GM21786 (cell line): ENCODE results near the gene CIART.
"Not testable (repeated sequence)": the region's sequence is repeated elsewhere in the genome, so short reads cannot be mapped to it uniquely, and the experiment has no call there.

ENCODE experiments used
- ATAC-seq: cut with Tn5 transposase; IDR thresholded peaks from one replicate; pipeline ENCODE4 v1.9.1; 2021; ENCODE audit not compliant: unreplicated experiment

Gene CIART

DNA sequence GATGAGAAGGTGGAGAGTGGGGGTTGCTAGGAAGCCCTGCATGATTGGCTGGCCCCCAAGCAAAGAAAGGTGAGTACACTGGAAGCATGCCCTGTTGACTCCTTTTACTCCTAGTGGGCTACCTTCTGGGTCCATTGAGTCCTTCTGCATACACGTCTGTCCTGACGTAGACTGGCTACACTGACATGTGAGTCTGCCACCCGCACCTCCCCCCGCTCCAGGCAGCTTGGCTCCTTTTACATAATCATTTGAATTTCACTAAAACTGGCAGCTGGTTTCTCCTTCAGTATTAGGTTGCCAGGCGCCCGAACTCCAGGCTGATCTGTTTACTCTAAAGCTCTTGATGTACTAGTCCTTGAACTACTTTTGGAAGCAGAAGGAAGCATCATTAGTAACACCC is 20.0 kb downstream of the CIART start:
- no peak for ATAC-seq

DNA sequence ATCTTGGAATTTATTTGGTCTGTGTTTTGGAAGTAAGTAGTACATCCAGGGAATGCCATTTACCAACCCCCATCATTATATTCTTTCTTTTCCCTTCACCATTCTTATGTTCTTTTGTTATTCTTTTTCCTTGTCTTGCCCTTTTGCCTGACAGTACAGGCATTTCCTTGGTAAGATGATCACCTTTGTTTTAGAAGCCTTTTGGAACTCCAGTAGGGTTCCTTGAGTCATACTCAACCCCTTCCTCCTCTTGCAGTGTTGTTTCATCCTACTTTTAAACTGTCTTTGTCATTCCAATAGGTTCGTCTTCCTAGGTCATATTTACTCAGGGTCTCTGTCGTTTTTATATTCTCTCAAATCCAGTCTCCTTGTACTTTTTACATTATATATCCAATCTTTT is 20.5 kb downstream of the CIART start:
- ATAC-seq, result no peak

DNA sequence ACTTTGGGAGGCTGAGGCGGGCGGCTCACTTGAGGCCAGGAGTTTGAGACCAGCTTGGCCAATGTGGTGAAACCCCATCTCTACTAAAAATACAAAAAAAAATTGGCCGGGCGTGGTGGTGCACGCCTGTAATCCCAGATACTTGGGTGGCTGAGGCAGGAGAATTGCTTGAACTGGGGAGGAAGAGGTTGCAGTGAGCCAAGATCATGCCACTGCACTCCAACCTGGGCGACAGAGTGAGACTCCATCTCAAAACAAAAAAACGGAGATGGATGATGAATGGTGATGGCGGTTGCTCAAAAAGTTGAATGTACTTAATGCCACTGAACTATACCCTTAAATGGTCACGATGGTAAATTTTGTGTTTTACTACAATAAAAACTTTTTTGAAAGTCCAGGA is 26.2 kb downstream of the CIART start:
- not testable (repeated sequence) for ATAC-seq

DNA sequence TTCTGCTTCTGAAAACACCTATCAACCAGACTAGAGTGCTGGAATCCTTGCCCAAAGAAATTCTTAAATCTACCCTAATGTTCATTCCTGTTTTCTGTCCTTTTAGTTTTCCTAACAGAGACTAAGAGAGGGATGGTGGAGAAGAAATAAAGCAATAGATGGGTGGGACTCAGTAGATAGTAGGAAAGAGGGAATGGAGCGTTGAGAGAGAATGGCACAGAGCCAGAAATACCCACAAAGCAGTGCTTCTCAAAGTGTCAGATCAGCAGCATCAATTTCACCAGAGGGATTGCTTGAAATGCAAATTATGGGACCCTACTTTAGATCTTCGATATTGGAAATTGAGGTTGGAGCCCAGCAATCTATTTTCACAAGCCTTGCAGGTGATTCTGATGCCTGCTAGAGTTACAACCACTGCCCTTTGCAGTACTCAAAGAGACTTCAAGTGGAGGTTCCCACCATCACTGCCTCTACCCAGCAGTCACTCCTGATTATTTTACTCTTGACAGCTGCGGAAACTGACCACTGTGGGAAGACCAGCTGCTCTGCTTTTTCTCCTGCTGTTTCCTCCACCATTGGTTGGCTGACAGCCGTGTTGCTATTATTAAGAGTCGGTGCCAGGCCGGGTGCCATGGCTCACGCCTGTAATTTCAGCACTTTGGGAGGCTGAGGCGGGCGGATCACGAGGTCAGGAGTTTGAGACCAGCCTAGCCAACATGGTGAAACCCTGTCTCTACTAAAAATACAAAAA is 27.6 kb downstream of the CIART start:
- no peak for ATAC-seq

DNA sequence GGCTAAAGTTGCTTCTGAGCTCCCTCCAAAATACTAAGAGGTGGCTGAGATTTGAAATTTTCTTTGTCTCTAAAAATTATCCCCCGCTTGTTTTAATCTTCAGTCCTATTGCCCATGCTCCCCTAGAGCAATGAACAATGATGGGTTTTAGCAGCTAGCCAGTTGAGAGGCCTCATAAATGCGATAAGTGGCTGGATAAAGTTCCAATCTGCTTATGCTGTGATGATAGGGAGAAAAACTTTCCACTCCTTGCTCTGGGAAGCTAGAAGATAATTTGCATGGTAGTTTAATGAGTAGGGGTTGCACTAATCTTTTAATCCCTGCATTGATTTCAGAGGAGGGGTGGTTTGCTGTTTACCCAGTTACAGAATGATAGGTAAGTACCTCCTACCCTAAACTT is 29.4 kb downstream of the CIART start:
- ATAC-seq, result no peak

DNA sequence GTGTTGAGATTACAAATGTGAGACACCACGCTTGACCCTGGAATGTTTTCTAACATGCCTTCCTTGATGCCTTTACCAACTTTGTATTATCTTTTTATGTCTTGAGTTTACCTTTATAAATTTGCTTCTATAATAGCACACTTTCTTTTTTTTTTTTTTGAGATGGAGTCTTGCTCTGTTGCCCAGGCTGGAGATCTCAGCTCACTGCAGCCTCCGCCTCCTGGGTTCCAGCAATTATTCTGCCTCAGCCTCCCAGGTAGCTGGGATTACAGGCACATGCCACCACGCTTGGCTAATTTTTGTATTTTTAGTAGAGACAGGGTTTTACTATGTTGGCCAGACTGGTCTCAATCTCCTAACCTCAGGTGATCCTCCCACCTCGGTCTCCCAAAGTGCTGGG is 32.3 kb downstream of the CIART start:
- ATAC-seq, result not testable (repeated sequence)

DNA sequence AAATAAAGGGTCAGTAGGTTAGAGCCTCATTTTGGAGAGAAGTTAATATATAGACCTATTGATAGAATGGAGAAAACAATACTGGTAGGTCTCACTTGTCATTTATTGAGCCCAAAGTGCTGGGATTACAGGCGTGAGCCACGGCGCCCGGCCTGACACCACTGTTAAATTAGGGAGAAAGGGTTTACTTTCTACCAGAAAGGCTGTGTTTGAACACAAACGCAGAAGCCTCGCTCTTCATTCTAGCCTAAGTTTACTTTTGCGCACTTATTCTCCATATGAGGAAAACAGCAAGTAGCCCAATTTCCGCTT is 38.3 kb downstream of the CIART start:
- ATAC-seq, result no peak

DNA sequence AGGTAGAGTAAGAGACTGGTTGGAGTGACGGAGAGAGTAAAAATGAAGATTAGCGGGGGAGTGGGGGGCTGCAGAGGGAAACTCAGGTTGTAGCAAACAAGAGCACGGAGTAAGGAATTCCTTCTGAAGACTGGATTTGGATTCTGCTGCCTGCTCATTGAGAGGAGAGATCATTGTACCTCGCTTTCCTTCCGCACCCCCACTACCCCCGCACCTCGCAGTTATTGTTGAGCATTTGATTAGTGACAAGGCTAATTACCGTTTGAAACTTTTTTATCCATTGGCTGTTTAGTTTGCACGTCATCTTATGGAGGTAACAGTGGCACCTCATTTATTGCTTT is 39.4 kb downstream of the CIART start:
- ATAC-seq, result no peak

DNA sequence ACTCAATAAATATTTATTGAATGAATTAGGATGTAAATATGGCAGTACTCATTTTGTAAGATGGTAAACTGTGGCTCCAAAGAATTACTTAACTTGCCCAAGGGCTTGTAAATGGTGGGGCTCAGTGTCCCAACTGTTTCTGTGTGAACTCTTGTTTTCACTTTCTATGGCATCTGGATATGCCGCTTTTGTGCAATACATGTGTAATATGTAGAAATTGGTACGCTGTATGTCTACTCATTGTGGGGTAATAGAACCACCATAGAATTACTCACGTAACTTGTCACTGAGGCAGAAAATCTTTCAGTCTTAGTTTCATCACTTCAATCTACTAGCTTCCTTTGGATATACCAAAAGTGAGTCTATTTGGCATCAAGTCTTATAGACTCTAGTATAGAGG is 40.0 kb downstream of the CIART start:
- ATAC-seq, result no peak

DNA sequence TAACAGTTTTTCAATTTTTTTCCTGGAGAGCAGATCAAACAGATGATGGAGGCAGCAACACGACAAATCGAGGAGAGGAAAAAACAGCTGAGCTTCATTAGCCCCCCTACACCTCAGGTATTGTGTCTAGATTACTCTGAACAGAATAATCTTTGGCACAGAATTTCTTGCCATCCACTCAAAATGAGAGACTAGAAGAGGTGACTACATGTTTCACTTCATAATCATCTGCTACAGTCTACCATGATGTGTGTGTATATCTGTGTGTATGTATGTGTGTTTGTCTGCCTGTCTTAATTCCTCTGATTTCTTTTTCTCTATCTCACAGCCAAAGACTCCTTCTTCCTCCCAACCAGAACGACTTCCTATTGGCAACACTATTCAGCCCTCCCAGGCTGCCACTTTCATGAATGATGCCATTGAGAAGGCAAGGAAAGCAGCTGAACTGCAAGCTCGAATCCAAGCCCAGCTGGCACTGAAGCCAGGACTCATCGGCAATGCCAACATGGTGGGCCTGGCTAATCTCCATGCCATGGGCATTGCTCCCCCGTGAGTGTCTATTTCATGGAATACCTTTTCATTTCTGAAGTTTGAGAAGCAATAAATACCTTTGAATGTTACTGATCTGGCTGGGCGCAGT is 50.4 kb downstream of the CIART start:
- ATAC-seq, result no peak
